COR-L47 (cell line): ENCODE measurements around the gene TRIML2.

Experiments
- DNase-seq: peaks from one replicate; lab custom pipeline; 2025; lab: John Stamatoyannopoulos, UW

TRIML2 gene, protein sequence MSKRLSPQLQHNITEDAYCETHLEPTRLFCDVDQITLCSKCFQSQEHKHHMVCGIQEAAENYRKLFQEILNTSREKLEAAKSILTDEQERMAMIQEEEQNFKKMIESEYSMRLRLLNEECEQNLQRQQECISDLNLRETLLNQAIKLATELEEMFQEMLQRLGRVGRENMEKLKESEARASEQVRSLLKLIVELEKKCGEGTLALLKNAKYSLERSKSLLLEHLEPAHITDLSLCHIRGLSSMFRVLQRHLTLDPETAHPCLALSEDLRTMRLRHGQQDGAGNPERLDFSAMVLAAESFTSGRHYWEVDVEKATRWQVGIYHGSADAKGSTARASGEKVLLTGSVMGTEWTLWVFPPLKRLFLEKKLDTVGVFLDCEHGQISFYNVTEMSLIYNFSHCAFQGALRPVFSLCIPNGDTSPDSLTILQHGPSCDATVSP

DNA sequence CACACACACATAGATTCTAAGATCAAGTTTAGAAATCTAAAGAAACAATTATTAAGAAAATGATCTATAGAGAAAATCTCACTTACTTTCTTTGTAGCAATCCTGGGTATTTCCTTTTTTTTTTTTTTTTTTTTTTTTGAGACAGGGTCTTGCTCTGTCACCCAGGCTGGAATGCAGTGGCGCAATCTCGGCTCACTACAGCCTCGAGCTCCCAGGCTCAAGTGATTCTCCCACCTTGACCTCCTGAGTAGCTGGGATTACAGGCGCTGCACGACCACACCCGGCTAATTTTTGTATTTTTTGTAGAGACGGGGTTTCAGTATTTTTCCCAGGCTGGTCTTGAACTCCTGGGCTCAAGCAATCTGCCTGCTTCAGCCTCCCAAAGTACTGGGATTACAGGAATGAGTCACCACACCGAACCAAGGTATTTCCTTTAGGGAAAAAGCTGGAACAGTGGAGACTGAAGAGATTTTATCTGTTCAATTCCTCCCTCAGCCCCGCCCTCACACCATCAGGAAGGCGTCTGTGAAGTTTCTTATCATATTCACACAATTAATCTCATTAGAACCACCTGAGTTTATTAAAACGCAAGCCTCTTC, at the start of gene TRIML2:
TRIML2 (minus strand) TSS at position 447 of the 599 bp plus-strand sequence. CDS start 4,235 bp downstream, outside the sequence.
- DNase-seq, result no peak

DNA sequence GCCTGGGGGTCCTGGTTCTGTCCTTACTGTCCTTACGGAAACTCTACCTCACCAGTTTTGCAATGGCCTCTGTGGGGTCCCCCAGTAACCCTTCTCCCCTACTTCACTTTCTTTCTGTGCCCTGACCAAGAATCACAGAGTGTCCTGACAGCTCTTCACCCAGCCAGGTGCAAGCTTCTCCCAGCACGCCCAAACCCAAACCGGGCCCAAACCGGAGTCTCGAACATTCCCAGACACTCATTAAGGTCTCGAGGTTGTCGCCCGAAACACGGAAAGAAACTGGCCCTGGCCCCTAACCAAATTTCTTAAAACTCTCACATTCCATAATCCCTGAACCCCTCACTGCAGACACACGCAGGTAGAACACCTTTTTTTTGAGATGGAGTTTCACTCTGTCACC, 48.9 kb upstream of the TRIML2 start:
- no peak for DNase-seq

DNA sequence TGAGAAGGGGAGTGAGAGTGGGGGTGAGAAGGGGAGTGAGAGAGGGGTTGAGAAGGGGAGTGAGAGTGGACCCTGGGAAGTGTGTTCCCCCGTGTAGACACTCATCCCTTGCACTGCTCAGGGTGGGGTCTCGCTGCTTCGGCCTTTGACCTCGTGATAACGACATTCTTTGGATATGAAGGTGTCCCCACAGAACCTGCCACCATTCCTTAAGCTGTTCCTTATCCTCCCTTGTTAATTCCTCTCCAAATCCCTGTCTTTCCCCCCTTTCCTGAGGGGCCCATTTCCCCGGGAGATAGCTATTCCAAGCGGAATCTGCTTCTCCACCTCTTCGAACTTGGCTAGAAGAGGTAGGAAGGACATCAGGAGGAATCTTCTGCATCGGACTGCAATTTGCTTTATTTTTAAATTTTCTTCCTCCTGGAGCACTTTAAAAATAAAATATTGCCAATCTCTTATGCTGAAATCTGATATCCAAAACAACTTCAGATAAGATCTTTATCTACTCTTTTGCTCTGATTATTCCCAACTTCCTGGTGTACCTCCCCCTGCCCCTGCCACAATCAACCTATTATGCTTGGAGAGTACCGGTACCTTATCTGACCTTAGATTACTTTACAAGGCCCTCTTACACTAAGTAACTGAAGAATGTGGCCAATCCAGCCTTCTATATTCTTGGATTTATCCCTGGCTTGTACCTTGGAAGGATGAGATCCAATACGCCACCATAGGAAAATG, 45.4 kb upstream of the TRIML2 start:
- no peak for DNase-seq

DNA sequence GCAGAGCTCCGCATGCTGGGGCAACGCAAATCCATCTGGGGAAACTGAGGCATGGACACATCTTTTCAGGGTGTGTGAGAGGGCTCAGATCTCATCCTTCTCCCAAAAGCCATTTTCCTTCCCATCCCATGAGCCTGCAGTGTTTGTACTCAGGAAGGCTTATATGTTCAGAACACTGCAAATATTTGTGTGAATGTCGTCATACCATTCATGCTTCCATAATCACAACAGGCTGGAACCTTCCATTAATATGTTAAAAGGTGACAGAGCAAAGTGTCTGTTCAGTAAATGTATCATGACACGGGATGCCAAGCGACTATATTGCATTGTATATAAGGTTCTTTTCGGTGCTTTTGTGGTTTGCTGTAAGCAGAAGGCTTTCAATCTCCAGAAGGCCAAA, 38.4 kb upstream of the TRIML2 start:
- DNase-seq, result no peak

DNA sequence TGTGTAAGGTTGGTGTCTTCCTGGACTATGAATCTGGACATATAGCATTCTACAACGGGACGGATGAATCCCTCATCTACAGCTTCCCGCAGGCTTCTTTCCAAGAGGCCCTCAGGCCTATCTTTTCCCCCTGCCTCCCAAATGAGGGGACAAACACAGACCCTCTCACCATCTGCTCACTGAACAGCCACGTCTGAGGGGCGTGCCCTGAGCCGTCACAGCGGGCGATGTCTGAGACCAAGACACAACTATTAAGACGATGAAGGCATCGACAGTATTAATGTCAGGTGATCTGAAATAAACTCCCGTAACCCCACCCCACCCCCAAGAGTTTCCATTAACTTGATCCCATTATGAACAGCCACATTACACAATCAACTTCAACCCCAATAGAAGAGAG, 37.8 kb upstream of the TRIML2 start:
- no peak for DNase-seq

DNA sequence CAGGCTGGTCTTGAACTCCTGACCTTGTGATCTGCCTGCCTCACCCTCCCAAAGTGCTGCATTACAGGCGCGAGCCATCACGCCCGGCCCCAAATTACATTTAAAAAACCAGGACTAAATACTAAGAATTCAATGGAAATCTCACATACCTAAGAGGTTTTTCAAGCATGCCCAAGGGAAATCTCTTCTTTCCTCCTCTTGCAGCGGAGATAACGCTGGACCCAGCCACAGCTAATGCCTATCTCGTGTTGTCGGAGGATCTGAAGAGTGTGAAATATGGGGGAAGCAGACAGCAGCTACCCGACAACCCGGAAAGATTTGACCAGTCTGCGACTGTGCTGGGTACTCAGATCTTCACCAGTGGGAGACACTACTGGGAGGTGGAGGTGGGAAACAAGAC, 37.2 kb upstream of the TRIML2 start:
- DNase-seq, result no peak

DNA sequence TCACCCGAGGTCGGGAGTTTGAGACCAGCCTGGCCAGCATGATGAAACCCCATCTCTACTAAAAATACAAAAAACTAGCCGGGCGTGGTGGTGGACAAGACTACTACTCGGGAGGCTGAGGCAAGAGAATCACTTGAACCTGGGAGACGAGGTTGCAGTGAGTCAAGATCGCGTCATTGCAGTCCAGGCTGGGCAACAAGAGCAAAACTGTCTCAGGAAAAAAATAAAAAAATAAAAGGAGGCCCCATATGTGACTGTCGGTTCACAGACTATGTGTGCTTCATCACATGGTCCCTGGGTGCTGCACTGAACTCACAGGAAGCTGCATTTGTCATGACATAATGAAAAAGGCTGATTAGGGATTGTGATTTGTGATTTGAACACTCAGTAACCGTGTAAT, 36.2 kb upstream of the TRIML2 start:
- no peak for DNase-seq

DNA sequence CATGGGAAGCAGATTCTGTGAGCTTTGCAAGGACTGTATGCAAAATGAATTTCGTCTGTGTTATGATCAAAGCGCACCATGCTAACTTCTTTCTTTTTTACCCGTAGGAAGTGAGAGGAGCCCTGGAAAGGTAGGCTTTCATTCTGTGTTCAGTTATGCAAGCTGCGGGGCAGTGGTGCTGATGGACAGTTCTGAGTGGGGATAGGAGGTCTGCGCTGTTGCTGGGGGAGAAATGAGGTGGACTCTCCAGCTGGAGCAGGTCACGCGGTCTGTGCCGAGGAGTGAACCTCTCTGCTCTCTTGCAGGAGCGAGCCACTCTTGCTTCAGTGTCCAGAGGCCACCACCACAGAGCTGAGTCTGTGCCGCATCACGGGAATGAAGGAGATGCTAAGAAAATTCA, 34.3 kb upstream of the TRIML2 start:
- DNase-seq, result no peak

DNA sequence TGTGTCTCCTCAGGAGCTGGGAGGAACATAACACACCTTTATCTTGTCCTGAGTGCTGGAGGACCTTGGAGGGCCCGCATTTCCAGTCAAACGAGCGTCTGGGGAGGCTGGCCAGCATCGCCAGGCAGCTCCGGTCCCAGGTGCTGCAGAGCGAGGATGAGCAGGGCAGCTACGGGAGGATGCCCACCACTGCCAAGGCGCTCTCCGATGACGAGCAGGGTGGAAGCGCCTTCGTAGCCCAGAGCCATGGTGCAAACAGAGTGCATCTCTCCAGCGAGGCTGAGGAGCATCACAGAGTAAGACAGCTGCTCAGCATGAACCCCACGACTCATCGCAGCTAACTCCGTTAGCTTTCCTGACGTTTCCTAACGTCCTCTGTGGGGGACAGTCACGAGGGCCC, 30.3 kb upstream of the TRIML2 start:
- DNase-seq, result no peak

DNA sequence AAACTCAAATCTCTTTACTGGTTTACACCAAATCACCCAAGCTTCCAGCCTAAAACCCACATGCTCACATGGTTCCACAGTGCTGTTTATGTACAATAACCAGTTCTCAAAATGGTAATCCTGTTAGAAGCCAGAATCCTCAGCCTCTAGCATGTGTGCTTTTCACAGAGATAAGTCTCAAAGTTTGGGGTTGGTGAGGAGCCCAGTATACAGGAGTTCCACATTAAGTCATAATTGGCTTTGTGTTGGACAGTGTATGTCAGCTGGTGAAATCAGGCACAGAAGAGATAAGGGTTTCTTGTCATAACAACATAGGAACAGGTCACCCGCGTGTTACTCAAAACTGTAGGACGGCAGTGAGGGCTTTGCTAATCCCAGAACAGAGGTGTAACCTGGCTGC, 29.7 kb upstream of the TRIML2 start, which contains the start of gene TRIML1:
TRIML1 (plus strand) TSS at position 301 of the 400 bp plus-strand sequence. CDS start 118 bp downstream, outside the sequence.
- DNase-seq, result no peak

DNA sequence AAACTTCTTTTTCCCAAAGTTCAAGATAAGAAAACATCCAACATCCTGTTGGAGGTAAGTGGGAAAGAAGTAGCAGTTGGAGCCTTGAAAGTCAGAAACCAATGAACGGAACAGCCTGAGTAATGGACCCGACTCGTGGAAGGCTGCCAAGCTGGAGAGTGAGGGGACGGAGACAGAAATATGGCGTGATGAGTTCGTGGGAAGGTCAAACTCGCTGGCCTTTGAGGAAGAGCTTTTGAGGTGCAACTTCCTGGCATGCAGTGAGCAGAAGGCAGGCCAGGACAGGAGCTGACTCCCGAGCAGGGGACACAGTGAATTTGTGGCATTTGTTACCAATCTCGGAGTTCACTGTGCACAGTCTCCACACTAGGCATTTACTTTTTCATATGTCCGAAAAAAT, 28.8 kb upstream of the TRIML2 start:
- DNase-seq, result no peak

DNA sequence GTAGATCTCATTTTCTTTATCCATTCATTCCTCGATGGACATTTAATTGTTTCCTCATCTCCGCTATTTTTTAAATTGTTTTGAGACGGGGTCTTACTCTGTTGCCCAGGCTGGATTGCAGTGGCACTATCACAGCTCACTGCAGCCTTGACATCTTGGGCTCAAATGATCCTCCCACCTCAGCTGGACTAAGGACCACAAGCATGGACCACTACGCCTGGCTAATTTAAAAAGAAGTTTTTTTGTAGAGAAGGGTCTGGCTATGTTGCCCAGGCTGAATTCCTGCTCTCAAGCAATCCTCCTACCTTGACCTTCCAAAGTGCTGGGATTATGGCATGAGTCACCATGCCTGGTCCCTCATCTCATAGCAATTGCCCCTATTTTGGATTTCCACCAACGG, 22.8 kb upstream of the TRIML2 start:
- no peak for DNase-seq

DNA sequence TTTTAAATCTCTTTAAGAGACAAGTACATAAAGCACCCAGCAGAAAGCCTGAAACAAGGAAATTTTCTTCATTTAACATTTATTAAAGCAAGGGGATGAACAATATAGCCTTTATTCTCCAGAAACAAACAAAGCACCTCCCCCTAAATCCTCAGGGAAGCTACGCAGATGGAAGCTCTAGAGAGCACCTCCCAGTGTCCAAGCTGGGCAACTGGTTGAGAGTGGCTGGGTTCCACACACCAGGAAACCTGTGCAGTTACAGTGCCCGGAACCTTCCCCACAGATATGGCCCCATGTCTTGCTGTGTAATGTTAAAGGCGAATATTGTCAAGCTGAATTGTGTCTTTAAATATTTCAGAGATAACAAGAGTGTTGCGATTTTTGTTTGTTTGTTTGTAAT, 21.0 kb upstream of the TRIML2 start:
- DNase-seq, result no peak

DNA sequence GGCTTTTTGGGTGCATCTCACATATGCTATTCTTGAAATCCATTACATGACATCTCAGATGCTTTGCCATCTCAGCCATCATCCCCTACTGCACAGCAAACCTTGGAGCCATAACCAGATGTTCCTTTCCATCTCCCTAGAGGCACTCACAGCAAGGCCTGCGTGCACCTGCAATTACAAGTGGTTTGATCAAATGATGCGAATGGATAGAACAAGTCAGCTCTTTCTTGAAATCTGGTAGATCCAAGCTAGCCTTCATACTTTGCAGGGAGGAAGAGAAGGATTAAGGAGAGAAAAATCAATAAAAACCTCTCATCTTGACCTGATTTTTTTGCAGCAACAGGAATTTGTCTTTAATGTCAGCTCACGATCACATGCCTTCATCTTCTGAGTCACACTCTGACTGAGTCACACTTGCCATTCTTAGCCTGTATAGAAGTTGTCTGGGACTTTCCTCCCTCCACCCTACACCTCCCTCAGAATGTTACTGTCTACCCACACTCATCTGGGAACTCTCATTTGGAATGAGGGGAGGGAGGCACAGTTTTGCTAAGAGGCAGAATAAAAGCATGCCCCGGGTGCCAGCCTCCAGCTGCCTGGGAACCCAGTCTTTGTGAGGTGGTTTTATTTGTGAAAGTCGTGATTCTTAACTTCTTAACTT, 17.9 kb upstream of the TRIML2 start:
- DNase-seq, result no peak

DNA sequence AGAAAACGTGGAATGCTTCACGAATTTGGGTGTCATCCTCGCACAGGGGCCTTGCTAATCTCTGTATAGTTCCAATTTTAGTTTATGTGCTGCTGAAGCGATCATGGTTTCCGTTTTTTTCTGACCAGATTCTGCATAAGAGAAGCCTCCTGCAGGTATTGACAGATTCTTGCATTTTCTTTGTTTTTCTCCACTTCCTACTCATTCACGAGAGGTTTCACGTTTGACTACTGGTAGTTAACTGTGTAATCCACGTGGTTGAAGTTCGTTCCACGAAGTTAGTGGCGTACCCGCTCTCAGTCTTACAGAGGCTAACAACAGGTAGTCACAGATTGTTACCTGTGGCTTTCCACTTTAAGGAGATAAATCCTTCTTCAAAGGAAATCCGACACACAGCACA, 12.1 kb upstream of the TRIML2 start:
- no peak for DNase-seq

DNA sequence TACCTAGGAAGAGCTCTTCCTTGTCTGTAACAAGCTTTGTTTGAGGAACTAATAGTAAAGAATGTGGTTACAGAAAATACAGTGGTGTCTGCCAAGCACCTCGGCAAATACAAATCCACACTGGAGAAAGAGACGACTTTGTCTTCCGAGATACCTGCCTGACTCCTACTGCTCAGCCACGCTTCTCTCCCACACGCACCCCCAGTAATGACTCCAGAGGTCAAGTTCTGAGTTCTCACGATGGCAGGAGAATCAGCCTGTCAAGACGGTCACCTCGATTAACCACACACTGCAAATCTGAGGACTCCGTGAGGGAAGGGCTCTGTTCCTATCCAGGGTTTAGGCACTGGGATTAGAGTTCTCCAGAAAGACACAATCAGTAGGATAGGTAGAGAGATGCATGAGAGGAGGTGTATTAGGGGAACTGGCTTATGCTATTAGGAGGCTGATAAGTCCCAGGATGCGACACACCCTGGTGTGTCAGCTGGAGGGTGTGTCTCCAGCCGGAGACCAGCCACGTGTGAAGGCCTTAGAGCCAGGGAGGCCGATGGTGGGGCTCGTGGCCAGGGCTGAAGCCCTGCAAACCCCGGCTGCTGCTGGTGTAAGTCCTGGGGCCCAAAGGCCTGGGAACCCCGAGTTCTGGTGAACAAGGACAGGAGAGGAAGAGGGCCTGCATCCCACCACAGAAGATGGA, 8.4 kb upstream of the TRIML2 start:
- no peak for DNase-seq

DNA sequence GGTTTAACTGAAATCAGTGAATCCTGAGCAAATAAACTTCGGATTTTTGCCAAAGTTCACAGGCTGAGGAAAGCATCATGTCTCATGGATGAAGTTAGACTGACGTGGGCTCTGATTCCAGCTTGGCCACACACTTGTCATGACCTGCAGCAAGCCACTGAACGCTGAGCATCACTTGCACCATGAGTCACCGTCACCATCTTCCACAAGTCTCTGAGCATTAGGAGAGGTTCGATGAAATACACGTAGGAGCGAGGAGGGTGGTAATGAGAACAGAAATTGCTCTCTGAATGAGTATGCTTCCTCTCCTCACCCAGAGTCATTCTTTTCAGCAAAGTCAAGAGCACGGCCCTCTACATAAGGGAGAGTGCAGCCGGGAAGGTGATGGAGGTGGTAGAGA, 3.8 kb upstream of the TRIML2 start:
- no peak for DNase-seq

DNA sequence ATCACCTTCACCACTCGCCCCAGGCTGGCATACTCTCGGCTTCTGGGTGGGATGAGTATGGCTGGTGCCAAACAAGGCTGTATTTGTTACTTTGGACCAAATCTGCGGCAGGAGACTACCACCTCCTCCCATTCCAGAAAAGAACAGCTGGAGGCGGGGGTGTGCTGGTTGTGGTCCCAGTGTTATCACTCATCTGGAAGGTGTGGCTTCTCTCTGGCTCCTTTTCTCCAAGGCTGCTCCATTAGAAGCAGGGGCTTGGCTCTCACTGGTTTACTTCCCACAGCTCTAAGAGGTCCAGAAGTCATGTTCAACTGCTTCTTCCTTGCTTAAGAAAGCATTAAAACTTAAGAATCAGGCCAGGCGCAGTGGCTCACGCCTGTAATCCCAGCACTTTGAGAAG, 2.6 kb upstream of the TRIML2 start:
- DNase-seq, result no peak

DNA sequence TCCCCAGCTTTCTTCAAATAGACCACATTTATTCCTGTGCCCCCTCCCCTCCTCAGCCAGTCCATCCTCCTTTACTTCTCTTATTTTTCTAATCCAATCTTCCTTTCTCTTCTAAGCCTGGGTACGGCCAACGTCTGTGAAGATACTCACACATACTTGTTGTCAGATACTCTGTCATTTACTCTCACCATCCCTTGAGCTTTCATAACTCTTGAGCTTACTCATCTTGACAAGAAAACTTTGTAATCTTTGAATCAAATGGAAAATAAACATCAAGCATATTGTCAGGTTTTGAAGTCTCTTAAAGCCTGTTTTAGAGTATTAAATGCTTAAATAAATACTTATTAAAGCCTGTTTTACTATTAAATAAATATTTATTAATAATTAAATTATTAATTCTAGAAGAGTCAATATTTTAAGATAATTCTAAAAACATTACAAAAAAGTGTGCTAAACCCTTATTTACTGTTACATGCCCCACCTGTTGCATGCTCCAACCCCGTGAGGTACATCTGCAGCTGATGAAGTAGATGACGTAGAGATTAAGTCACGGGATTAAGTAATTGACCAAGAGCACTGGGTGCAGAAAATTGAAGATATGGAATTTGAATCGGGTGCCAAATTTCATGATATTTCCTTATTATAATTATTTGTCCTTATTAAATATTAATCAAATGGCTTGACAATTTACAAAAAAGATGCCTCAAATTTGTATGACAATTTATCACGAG, 1.5 kb upstream of the TRIML2 start:
- no peak for DNase-seq

DNA sequence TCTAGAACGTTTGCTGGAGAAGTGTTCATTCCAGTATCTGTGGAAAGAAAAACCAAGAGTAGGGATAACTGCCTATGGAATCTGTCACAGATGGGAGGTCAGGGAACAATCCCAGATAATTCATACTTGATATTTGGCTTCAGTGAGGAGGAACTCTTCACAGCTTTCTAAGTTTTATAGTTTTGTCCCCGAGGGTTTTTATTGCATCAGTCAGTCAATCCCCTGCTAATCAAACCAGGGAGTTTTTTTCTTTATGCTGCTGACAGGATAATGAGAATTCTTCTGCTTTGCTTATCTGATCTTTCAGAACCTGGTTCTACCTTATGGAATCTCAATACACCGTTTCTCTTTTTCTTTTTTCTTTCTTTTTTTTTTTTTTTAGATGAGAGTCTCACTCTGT, 633 bp upstream of the TRIML2 start:
- DNase-seq, result no peak
